Measurements from ENCODE around the gene TERT. TPM values are rescaled to one million over a fixed set of nuclear protein-coding genes. Genes with fewer than 3 reads are reported as not detected.
"Not testable (repeated sequence)": the region's sequence is repeated elsewhere in the genome, so short reads cannot be mapped to it uniquely, and the experiment has no call there.

Gene TERT
- total RNA-seq, 2 experiments from 2014 or later, result 0.36 TPM; not detected in 1

- Mint-ChIP-seq H3K36me3 (peaks cover 1% of the 10 kb centered on the region), H3K4me1 (no peaks in the 10 kb centered on the region), H3K27me3 (peaks cover 15% of the 10 kb centered on the region), H3K4me3 (no peak overlapping the region), H3K9me3 (peaks cover 4% of the 10 kb centered on the region), H3K27ac (no peak overlapping the region)
- DNase-seq, result no peak
- ATAC-seq (ENCODE audit: low read depth), result no peak
- POLR2A ChIA-PET, result no interaction called here
These were observed 2.7 kb downstream of the TERT start for GRCh38 chr5:1292139-1292538.

DNA sequence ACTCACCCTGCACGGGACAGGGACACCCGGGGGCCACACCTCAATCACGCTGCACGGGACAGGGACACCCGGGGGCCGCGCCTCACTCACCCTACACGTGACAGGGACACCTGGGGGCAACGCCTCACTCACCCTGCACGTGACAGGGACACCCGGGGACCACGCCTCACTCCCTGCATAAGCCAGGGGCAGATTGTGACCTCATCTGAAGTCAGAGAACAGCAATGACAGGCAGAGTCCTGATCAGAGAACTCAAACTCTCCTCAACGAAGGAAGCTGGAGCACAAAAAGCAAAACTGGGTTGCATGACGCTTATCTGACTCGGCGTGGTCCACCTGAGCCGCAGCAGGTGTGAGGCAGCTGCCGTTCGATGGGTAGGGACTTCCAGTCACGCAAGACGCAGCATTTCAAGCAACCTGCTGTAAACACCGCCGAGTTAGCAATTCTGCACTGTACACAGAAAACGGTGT, 3.2 kb downstream of the TERT start:
- Mint-ChIP-seq H3K27me3 (peaks cover 11% of the 10 kb centered on the region), H3K27ac (no peak overlapping the region), H3K9me3 (peaks cover 4% of the 10 kb centered on the region), H3K36me3 (peaks cover 1% of the 10 kb centered on the region), H3K4me1 (no peaks in the 10 kb centered on the region), H3K4me3 (no peak overlapping the region)
- ATAC-seq (ENCODE audit: low read depth) (no peak), DNase-seq (no peak)
- POLR2A ChIA-PET, result no interaction called here

DNA sequence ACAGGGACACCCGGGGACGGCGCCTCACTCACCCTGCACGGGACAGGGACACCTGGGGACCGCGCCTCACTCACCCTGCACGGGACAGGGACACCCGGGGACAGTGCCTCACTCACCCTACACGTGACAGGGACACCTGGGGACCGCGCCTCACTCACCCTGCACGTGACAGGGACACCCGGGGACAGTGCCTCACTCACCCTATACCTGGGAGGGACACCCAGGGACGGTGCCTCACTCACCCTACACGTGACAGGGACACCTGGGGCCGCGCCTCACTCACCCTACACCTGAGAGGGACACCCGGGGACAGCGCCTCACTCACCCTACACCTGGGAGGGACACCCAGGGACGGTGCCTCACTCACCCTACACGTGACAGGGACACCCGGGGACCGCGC, 3.9 kb downstream of the TERT start:
- H3K36me3 Mint-ChIP-seq; POLR2A ChIA-PET; DNase-seq; H3K27ac Mint-ChIP-seq; H3K27me3 Mint-ChIP-seq; ATAC-seq (ENCODE audit: low read depth); H3K4me3 Mint-ChIP-seq; H3K9me3 Mint-ChIP-seq; H3K4me1 Mint-ChIP-seq: not testable (repeated sequence)

GRCh38 chr5:1289559-1289958, 5.3 kb downstream of the TERT start:
- ATAC-seq (ENCODE audit: low read depth); H3K27me3 Mint-ChIP-seq; H3K9me3 Mint-ChIP-seq; H3K4me1 Mint-ChIP-seq; POLR2A ChIA-PET; H3K4me3 Mint-ChIP-seq; H3K27ac Mint-ChIP-seq; H3K36me3 Mint-ChIP-seq: not testable (repeated sequence)
- DNase-seq, result peak; percentile 24

DNA sequence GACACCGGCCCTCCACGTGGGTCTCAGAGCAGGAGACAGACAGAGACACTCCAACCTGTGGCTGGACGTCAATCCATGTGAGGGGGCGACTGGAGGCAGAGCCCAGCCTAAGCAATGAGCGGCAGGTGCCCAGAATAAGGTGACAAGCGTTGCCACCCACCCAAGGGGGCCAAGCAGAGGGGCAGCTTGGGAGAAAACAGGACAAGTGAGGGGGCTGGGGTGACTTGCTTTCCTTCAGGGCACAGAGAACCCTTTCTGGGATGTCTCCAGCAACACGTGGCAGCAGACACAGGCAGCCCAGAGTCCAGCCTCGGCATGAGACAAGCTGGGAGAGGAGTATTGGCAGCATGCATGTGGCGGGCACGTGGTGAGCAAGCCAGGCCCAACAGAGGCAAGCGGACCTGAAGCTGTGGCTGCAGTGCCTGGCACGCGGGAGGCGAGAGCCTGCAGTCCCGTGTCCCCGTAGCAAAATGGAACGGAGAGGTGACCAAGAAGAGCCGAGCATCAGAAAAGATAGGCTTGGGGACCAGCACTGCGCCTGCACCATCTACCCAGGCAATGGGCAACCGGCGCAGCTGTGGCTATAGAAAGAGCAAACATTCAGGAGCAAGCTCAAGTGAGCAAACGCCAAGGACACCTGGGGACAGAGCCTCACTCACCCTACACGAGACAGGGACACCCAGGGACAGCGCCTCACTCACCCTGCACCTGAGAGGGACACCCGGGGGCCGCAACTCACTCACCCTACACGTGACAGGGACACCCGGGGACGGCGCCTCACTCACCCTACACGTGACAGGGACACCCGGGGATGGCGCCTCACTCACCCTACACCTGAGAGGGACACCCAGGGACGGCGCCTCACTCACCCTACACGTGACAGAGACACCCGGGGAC, 6.2 kb downstream of the TERT start:
- H3K4me1 Mint-ChIP-seq, result no peaks in the 10 kb centered on the region
- H3K27me3 Mint-ChIP-seq, result no peaks in the 10 kb centered on the region
- no peak overlapping the region for H3K27ac Mint-ChIP-seq
- ATAC-seq (ENCODE audit: low read depth), result no peak
- H3K36me3 Mint-ChIP-seq, result peaks cover 1% of the 10 kb centered on the region
- H3K9me3 Mint-ChIP-seq, result peaks cover 4% of the 10 kb centered on the region
- POLR2A ChIA-PET, result no interaction called here
- no peak overlapping the region for H3K4me3 Mint-ChIP-seq
- peak; percentile 25 for DNase-seq

DNA sequence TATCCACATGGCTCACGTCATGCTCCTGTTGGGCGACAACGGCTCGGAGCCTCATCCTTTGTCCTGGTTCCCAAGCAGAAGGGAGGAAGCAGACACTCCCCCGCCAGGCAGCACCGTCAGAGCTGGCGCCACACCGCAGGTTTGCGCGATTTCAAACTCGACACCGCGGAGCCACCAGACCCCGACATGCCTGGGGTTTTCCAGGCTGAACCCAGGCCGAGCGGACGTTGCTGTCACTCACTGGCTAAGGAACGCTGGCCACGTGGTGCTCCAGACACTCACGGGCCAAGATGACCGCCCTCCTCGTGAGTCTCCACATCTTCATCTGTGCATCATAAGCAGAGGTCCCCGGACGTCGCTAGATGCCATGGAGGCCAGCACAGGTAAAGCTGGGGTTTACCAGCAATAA, 9.0 kb downstream of the TERT start:
- POLR2A ChIA-PET, result no interaction called here
- Mint-ChIP-seq H3K27ac (no peak overlapping the region), H3K9me3 (peaks cover 4% of the 10 kb centered on the region), H3K4me1 (no peaks in the 10 kb centered on the region), H3K27me3 (no peaks in the 10 kb centered on the region), H3K36me3 (peaks cover 1% of the 10 kb centered on the region), H3K4me3 (no peak overlapping the region)
- DNase-seq (no peak), ATAC-seq (ENCODE audit: low read depth) (no peak)

DNA sequence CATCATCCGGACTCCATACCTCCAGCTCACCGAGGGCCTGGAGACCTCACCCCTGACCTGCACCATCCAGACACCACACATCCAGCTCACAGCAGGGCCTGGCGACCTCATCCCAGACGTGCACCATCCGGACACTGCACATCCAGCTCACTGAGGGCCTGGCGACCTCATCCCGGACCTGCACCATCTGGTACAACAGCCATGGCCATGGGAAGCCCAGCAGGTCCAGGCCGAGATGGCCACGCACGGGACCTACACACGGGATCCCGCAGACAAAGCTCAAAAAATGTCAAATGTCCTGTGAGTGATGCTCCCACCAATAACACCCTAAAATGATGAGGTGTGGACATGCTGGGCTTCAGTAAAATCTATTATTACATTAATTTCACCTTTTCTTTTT, 9.7 kb downstream of the TERT start:
- H3K36me3 Mint-ChIP-seq, result peaks cover 1% of the 10 kb centered on the region
- H3K27me3 Mint-ChIP-seq, result no peaks in the 10 kb centered on the region
- H3K27ac Mint-ChIP-seq, result no peak overlapping the region
- POLR2A ChIA-PET, result interaction anchor here (0.9 kb wide), 1 partner anchor 9 kb away, joined by 3 read pairs; the partner anchor contains the start of gene TERT
- no peaks in the 10 kb centered on the region for H3K4me1 Mint-ChIP-seq
- H3K9me3 Mint-ChIP-seq, result peaks cover 4% of the 10 kb centered on the region
- no peak overlapping the region for H3K4me3 Mint-ChIP-seq
- ATAC-seq (ENCODE audit: low read depth) (no peak), DNase-seq (no peak)

GRCh38 chr5:1284336-1284970, 10.4 kb downstream of the TERT start:
- not testable (repeated sequence) for H3K27me3 Mint-ChIP-seq; H3K9me3 Mint-ChIP-seq; H3K27ac Mint-ChIP-seq; ATAC-seq (ENCODE audit: low read depth); H3K4me1 Mint-ChIP-seq; DNase-seq; H3K4me3 Mint-ChIP-seq; H3K36me3 Mint-ChIP-seq
- POLR2A ChIA-PET, result interaction anchor here (0.9 kb wide), 1 partner anchor 10 kb away, joined by 3 read pairs; the partner anchor contains the start of gene TERT

- ATAC-seq (ENCODE audit: low read depth); H3K9me3 Mint-ChIP-seq; H3K4me1 Mint-ChIP-seq; H3K36me3 Mint-ChIP-seq; H3K27ac Mint-ChIP-seq; H3K27me3 Mint-ChIP-seq; H3K4me3 Mint-ChIP-seq; POLR2A ChIA-PET: not testable (repeated sequence)
- DNase-seq, result peak; percentile 17
These were observed 11.2 kb downstream of the TERT start for GRCh38 chr5:1283729-1284041.

GRCh38 chr5:1282993-1283728, 11.7 kb downstream of the TERT start:
- peak; percentile 15 for DNase-seq
- H3K9me3 Mint-ChIP-seq; H3K4me1 Mint-ChIP-seq; H3K36me3 Mint-ChIP-seq; H3K27me3 Mint-ChIP-seq; H3K27ac Mint-ChIP-seq; ATAC-seq (ENCODE audit: low read depth); POLR2A ChIA-PET; H3K4me3 Mint-ChIP-seq: not testable (repeated sequence)

DNA sequence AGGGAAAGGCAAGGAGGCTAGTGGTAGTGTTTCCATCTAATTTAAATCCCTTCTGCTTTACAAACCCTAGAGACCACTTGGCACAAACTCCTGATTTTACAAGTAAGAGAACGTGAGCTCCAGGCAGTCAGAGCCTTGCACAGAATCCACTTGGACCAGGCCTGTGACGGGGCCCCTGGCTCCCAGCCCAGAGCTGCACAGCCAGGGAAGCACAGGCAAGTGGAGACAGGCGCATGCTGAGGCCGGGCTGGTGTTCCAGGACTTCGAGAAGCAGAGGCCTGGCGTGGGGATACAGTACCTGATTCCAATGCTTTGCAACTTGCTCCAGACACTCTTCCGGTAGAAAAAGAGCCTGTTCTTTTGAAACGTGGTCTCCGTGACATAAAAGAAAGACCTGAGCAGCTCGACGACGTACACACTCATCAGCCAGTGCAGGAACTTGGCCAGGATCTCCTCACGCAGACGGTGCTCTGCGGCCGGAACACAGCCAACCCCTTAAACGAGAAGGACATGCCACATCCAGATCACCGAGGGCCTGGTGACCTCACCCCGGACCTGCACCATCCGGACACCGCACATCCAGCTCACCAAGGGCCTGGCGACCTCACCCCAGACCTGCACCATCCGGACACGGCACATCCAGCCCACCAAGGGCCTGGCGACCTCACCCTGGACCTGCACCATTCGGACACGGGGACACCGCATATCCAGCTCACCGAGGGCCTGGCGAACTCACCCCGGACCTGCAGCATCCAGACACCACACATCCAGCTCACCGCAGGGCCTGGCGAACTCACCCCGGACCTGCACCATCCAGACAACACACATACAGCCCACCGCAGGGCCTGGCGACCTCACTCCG, 12.5 kb downstream of the TERT start:
- H3K9me3 Mint-ChIP-seq, result peaks cover 4% of the 10 kb centered on the region
- H3K36me3 Mint-ChIP-seq, result peaks cover 2% of the 10 kb centered on the region
- H3K27ac Mint-ChIP-seq, result no peak overlapping the region
- H3K4me1 Mint-ChIP-seq, result no peaks in the 10 kb centered on the region
- no peaks in the 10 kb centered on the region for H3K27me3 Mint-ChIP-seq
- no peak for ATAC-seq (ENCODE audit: low read depth)
- POLR2A ChIA-PET, result no interaction called here
- peak; percentile 24 for DNase-seq
- no peak overlapping the region for H3K4me3 Mint-ChIP-seq

GRCh38 chr5:1281038-1281882, 13.6 kb downstream of the TERT start:
- Mint-ChIP-seq H3K9me3 (peaks cover 4% of the 10 kb centered on the region), H3K27me3 (no peaks in the 10 kb centered on the region), H3K4me1 (no peaks in the 10 kb centered on the region), H3K36me3 (peaks cover 2% of the 10 kb centered on the region), H3K4me3 (no peak overlapping the region), H3K27ac (no peak overlapping the region)
- DNase-seq (no peak), ATAC-seq (ENCODE audit: low read depth) (no peak)
- POLR2A ChIA-PET, result no interaction called here
